ENCODE measurements around the gene VAMP8. TPM values are rescaled to one million over a fixed set of nuclear protein-coding genes. Genes with fewer than 3 reads are reported as not detected.

Gene VAMP8
- total RNA-seq, result 100 to 1,000 TPM; 123 to 125 TPM

DNA sequence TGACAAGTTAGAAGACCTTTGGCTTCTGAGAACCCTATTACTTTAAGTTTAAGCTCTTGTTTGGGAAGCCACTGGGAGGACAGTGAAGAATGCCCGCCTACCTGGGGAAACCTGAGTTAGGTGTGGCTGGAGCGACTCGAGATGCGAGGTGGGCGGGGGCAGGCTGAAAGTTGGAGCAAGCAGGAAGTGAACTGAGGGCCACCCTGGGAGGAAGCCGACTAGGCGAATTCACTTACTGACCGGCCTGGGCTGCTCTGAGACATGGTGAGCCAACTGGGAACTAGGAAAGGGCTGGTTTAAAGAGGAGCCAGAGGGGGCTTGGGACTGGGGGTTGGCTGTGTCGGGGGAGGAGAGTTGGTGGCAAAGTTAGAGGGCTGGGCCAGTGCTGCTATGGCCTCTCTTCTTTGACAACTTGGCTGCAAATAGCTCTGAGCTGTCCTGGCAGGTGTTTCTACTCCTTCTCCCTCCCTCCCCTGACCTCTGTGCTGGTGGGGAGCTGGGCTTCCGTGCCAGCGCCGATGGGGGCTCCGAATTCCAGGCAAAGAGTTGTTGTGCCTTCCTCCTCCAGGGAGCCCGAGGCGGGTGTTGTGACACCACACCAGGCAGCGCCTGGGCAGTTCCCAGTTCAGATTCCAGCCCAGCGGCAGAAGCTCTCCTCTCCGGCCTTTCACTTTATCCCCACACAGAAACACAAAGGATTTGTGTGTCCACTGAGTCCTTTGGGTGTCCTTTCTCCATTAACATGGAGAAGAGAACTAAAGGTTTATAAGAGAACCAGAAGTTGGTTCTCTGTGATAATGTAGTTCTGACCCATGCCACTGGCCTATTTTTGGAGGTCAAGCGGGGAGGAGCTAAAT is at the start of gene VAMP8:
VAMP8 (plus strand) TSS at position 201 of the 857 bp plus-strand sequence; CDS start at position 262, 61 bp downstream.

GRCh38 chr2:85538507-85539360 is 38.7 kb upstream of the VAMP8 start, which contains the start of gene MAT2A:
Gene MAT2A, plus strand, starts transcription at chr2:85539168. Its CDS starts 120 bp downstream, at chr2:85539288.

DNA sequence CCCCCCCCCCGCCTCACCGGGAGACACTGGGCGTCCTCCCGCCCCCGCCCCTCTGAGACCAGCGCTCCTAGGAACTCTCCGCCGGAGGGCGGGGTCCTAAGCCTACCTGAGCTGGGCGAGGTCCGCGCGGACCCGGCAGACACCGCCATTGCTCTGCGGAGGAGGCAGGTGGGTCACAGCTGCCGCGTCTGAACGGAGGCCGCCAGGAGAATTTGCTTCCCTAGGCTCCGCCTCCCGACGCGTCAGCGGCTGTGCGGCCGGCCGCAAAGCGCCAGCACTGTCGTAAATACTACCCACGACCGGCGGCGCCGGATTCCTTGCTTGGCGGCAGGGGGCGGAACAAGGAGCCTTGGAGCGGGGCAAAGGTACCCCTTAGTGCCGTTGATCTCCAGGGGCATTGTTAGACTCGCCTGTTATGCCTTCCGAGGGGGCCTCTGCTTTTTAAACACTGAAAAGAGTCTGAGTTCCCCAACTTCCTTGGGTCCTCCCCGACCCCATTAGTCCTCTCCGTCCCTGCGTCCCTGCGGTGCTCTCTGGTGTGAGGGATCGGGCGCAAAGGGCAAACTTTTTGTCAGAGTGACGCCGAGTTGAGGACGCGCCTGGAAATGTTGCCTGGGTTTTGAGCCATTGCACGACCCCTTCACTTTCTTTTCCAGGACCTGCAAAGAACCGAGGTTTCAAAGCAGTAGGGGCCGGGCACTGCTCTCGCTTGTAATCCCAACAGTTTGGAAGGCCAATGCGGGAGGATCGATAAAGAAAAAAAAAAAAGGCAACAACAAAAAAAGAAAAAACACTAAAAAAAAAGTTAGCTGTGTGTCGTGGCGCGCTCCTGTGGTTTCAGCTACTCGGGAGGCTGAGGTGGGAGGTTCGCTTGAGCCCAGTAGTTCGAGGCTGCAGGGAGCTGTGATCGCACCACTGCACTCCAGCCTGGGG is 15.8 kb upstream of the VAMP8 start, which contains the start of gene GGCX:
GGCX (minus strand) TSS at position 214 of the 933 bp plus-strand sequence; CDS start at position 149, 65 bp downstream.

DNA sequence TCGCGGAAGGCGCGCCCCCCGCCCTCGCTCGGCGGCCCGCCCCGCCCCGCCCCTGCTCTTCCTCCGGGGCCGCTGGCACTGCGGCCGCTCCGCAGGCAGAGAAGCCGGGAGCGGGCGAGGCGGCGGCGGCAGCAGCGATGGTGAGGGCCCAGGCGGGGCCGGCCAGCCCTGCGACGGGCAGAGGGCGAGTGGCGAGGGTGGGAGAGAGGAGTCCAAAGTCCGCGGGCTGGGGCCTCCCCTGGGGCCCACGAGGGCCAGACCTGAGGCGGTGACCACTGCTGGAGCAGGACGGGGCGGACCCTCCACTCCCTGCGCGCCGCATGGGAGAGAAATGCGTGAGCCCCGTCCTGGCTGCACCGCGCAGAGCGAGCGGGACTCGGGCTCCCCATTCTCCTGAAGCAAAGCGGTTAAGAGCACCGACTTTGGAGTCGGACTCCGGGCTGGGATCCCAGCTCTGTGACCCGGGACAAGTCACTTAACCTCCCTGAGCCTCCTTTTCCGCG is 7.0 kb downstream of the VAMP8 start, which contains the start of gene VAMP5:
VAMP5 (plus strand) TSS at position 78 of the 503 bp plus-strand sequence; CDS start at position 138, 60 bp downstream.

GRCh38 chr2:85595301-85596025 is 18.1 kb downstream of the VAMP8 start, which contains the start of gene RNF181:
Gene RNF181, plus strand, starts transcription at chr2:85595745. Its CDS starts 19 bp downstream, at chr2:85595764.

DNA sequence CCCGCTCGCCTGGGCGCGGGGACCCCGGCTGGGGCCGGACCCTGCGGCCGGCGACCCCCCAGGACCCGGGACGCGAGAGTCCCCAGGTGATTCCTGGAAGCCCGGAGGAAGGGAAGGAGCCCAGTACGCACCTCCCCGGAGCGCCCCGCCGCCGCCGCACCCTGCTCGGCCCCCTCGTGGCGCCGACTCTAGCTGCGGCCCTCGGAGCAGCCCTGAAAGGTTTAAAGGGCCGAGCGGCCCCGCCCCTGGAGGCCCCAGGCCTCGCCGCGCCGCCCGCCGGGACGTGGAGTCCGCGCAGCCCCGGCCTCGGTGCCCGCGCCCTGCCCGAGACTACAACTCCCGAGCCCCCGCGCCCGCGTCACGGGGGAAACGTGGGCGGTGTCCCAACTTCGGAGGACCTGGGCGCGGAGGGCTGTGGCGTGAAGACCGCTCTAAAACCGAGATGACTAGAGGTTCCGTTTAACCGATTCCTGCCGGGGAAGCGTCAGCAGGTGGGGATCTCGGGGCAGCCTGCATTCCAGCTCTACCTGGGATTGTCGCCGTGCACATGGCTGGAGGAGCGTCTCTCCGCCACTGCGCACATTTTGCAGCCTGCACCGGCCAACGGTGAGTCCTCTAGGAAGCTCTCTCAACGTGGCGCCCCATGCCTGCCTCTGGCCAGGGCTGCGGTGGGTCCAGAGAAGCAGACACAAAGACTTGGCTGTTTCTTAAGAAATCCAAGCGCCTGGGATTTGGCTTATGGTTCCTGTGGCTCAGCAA is 25.3 kb downstream of the VAMP8 start, which contains the start of gene TMEM150A:
TMEM150A (minus strand) TSS at position 223 of the 759 bp plus-strand sequence. CDS start 750 bp downstream, outside the sequence.

DNA sequence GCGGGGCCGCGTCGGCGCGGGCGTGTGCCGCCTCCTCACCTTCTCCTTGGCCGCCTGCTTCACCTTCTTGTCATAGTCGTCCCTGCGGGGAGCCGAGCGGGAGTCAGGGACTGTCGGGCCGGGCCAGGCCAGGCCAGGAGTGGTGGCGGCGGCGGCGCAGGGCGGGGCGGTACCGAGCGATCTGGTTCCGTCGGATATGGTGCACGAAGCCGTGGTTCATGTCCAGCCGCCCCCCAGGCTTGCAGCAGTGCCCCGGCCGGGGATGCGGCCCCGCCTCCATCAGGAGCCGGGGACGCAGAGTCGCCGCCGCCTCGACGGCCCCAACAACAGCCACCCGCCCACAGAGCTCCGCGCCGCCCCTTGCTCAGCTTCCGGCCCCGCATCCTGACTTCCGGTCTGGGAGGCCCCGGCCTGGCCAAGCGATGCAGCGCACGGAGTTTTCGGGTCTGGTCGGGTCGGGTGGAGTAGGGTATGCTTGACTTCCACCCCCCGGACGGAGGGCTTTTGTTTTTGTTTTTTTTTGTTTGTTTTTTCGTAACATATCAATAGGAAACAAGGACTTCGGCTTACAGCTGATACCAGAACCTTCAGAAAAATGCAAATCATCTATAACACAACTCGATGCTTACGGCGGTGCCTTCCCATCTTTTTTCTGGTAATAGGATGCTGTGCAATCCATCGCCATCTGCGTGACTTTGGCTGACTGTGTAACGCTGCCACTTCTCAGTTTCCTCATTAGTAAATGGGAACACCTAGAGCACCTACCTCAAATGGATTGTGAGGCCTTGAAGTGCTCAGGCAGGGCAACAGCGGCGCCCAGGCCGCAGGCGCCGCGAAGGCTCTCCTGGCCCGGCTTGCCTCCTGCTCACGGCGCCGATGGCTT is 34.6 kb downstream of the VAMP8 start, which contains the start of gene C2orf68:
C2orf68 (minus strand) TSS at position 362 of the 883 bp plus-strand sequence; CDS start at position 280, 82 bp downstream.

Other genes starting within 250 kb of the VAMP8 start
- gene TGOLN2, start 249.6 kb upstream of the VAMP8 start, total RNA-seq, result 100 to 1,000 TPM; 122 to 124 TPM
- 10 to 100 TPM; 23.6 to 24.4 TPM for gene RETSAT, start 223.1 kb upstream of the VAMP8 start, total RNA-seq
- 10 to 100 TPM; 20.2 to 22.2 TPM for gene ELMOD3, start 222.8 kb upstream of the VAMP8 start, total RNA-seq
- gene CAPG, start 167.2 kb upstream of the VAMP8 start, total RNA-seq, result 100 to 1,000 TPM; 180 to 192 TPM
- gene SH2D6, start 158.9 kb upstream of the VAMP8 start, total RNA-seq, result under 1 TPM; 0.18 to 0.43 TPM
- gene MAT2A, start 38.4 kb upstream of the VAMP8 start, total RNA-seq, result 100 to 1,000 TPM; 221 to 243 TPM
- 10 to 100 TPM; 18.1 to 18.4 TPM for gene GGCX, start 16.1 kb upstream of the VAMP8 start, total RNA-seq
- gene VAMP5, start 6.8 kb downstream of the VAMP8 start, total RNA-seq, result 10 to 100 TPM; 85.3 to 93.9 TPM
- gene RNF181, start 18.2 kb downstream of the VAMP8 start, total RNA-seq, result 10 to 100 TPM; 80.7 to 83.6 TPM
- gene TMEM150A, start 25.1 kb downstream of the VAMP8 start, total RNA-seq, result 1 to 10 TPM; 4.0 to 6.3 TPM
- gene C2orf68, start 34.5 kb downstream of the VAMP8 start, total RNA-seq, result 10 to 100 TPM; 50.9 to 52.5 TPM
- 10 to 100 TPM; 63.9 to 65.3 TPM for gene USP39, start 38.6 kb downstream of the VAMP8 start, total RNA-seq
- gene SFTPB, start 90.6 kb downstream of the VAMP8 start, total RNA-seq, result not detected
- 10 to 100 TPM; 26.3 to 26.4 TPM for gene GNLY, start 116.8 kb downstream of the VAMP8 start, total RNA-seq
- under 1 TPM in 1 of 2 experiments, not detected in 1; 0.10 TPM for gene ATOH8, start 176.4 kb downstream of the VAMP8 start, total RNA-seq

All from activated naive CD4-positive, alpha-beta T cell treated with anti-CD3 and anti-CD28 coated beads, Interleukin-2, amount 10 ng/mL, durations not matched to agents 5 hours and 36 hours (primary cell).